LNCaP clone FGC (cell line): Measurements from ENCODE around the gene USB1.

ENCODE experiments used
- DNase-seq: peaks from one replicate; pipeline ENCODE4 v3.0.0-alpha.2; 2011; ENCODE audit warnings: low read depth
- H3K4me3 ChIP-seq: 2 replicates; pipeline ENCODE4 v1.5.1; 2011; ENCODE audit warnings: mild to moderate bottlenecking, low read depth, low read length, control low read depth
- TF ChIP-seq, protein P1 (sequence below): IDR thresholded peaks from 2 replicates; pipeline ENCODE4 v1.5.1; 2012; ENCODE audit warnings: mild to moderate bottlenecking; ENCODE audit not compliant: control insufficient read depth, insufficient read depth; ENCODE audit errors: extremely low read depth

Gene USB1

DNA sequence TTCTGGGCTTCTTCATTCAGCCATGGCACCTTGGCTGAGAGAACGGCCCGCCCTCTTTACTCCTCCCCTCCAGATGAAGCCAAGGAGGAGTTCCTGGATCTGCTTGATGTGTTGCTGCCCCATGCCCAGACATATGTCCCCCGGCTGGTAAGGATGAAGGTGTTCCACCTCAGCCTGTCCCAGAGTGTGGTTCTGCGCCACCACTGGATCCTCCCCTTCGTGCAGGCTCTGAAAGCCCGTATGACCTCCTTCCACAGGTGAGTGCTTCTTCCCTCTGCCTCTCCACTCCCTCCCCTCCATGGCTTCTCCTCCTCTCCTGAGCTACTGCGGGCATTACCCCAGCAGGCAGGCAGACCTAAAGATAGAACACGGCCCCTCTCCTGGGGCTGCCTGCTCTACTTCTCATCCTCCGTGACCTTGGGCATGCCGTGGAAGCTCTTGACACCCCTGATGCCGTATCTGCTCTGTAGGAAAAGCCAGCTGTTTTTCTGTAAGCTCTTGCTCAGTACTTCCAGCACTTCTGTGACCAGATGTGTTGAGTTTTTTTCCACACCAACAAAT, 8.7 kb downstream of the USB1 start:
- no peak for DNase-seq
- TF ChIP-seq, protein P1, sequence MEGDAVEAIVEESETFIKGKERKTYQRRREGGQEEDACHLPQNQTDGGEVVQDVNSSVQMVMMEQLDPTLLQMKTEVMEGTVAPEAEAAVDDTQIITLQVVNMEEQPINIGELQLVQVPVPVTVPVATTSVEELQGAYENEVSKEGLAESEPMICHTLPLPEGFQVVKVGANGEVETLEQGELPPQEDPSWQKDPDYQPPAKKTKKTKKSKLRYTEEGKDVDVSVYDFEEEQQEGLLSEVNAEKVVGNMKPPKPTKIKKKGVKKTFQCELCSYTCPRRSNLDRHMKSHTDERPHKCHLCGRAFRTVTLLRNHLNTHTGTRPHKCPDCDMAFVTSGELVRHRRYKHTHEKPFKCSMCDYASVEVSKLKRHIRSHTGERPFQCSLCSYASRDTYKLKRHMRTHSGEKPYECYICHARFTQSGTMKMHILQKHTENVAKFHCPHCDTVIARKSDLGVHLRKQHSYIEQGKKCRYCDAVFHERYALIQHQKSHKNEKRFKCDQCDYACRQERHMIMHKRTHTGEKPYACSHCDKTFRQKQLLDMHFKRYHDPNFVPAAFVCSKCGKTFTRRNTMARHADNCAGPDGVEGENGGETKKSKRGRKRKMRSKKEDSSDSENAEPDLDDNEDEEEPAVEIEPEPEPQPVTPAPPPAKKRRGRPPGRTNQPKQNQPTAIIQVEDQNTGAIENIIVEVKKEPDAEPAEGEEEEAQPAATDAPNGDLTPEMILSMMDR, result no peak
- no peak overlapping the region for H3K4me3 ChIP-seq

DNA sequence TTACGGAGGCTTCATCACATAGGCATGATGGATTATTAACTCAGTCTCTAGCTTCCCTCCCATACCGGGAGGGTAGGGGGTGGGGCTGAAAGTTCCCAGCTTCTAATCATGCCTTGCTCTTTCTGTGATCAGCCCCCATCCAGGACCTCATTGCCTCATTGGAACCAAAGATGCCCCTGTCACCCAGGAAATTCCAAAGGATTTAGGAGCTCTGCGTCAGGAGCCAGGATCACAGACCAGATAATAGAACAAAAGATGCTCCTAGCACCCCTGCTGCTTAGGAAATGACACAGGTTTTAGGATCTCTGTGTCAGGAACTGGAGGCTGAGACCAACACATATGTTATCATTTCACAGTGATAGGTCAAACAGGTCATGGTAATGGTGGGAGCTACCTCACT, 9.7 kb downstream of the USB1 start:
- DNase-seq, result no peak
- TF ChIP-seq, protein P1, result no peak
- H3K4me3 ChIP-seq, result no peak overlapping the region

DNA sequence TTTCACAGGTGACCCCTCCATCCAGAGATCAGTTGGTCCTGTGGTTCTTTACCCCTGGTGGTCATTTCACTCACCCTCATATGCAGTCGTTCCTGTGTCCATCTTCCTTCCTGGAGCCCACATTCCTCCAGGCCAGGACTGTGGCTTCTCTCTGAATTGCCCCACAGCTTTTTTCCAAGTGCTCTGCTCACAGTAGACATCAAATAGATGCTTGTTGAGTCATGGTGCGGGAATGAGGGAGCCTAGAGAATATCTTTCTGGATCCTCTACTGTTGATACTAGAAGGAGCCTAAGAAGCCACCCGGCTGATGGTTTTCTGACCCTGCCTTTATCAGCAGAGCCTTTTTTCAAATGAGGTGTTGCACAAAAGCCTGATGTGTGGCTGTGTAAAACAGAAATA, 10.4 kb downstream of the USB1 start:
- no peak for DNase-seq
- H3K4me3 ChIP-seq, result no peak overlapping the region
- TF ChIP-seq, protein P1, result no peak

DNA sequence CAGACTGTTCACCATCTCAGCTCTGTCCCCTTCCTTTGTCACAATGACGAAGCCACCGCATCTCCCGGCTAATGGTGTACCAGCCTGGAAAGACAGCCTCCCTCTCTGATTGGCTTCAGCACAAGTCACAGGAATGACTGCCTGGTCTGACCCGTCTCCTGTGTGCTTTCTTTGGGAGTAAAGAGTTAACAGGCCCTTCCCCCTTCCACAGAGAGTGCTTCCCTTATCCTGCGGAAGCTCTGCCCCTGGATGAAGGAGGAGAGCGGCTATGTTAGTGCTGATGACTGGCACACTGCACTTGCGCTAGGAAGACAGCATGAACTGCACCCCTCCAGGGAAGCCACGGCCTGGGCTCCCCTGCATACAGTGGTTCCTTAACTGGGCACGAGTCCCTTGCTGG, 11.3 kb downstream of the USB1 start:
- no peak overlapping the region for H3K4me3 ChIP-seq
- no peak for DNase-seq
- TF ChIP-seq, protein P1, result no peak

DNA sequence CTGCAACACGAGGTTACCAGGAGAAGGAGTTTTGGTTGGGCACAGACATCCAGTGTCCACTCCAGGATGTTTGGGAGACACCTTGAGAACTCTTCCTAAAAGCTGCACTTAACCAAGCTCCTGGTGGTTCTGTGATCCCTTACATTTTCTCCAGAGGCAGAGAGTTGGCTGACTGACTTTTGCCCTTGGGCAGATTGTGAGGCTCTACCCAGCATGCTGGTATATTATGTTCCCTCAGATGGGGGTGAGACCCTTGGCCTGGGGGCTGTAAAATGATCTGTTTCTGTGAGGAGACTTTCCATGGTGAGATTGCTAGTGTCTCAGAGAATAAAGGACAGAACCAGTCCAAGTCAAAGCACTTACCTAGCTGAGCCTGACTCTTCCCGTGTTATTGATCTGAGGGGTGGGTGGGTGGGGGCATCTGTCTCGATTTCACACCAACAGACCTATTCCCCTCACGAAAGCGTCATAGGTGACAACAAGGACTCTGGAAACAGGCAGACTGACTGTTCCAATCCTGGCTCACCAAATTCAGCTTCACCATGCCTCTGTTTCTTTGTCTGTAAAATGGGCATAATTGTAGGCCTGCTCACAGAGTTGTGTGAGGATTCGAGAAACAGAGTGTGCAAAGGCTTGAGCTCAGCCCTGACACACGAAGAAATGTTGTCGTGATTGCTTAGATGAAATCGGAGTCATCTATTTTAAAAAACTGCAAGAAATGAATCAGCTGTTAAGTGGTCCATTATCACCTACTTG, 12.2 kb downstream of the USB1 start:
- H3K4me3 ChIP-seq, result no peak overlapping the region
- TF ChIP-seq, protein P1, result no peak
- DNase-seq, result no peak

DNA sequence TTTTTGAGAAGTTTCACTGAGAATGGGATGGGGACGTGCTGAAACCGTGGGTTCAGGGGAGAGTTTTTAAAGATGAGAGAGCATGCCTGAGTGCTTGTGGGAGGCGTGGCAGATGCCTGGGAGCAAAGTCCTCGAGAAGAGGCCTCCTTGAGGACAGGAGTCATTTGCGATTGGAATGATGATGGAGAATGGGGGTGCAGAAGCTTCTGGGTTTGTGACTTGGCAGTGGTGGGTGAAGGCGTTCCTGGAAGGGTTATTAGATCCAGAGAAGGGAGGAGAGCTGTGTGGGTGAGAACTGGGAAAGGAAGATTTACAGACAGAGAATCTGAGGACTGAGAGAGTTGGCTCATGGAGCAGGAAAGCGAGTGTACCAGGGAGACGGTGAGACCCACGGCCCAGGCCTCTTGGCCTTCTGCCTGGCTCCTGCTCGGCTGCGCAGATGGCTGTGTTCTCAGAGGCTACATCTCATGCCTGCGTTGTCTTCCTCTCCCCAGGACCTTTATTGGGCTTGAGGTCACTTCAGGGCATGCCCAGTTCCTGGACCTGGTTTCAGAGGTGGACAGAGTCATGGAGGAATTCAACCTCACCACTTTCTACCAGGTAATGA, 15.7 kb downstream of the USB1 start:
- no peak for DNase-seq
- TF ChIP-seq, protein P1, result no peak
- H3K4me3 ChIP-seq, result no peak overlapping the region

DNA sequence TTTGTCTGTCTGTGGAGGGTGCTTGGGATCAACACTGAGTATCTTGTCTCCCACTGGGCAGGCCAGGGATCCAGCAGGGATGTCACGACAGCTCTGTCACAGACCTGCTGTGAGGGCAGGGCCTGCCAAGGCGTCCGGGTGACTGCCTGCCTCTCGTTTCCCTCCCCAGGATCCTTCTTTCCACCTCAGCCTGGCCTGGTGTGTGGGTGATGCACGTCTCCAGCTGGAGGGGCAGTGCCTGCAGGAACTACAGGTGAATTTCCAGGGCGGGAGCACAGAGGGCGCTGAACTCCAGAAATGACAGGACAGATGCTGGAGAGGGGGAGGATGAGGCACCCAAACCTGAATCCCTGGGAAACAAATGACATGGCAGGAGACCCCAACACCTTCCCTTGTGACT, 17.6 kb downstream of the USB1 start:
- no peak overlapping the region for H3K4me3 ChIP-seq
- no peak for DNase-seq
- TF ChIP-seq, protein P1, result no peak
